ENCODE data around the gene TMEM69.
A peak's percentile ranks its signal among the peaks of the same experiment; 100 is the strongest.

TMEM69 gene

DNA sequence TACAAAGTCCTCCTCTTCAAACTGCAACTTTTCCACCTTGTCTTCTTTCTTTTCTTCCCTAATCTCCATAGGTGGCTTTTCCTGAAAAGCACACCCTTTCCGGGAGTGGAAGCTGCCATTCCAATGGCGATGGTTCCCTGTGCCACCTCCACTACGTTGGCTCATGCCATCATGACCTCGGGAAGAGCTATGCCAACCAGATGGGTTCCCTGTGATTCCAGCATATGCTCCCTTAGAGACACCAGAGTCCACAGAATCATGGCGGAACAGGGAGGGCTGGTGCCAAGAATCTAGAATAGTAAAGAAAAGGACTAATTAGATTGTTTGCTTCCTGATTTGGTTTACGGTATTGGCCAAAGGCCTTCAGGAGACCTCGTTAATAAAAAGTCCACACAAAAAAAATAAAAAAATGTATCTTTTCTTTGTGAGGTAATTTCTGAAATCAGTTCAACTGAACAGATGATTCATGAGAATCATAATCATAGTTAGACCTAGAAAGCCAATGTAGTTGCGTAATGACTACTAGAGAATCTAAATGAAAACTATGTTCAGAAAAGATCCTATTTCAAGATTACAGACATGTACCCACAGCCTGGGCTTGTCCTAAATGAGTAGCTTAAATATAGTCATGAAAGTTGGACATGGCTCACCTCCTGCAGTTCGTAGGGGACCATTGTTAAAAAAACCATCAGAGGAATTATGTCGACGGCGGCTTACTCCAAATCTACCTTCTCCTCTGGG lies 33.3 kb upstream of the TMEM69 start:
- in situ Hi-C loops (cut with MboI; ENCODE audit: low pct_unique_long_range_greater_than_20kb, low sequenced_read_pairs, unreplicated experiment): no loop called here
- TF ChIP-seq CTCF (IDR thresholded peaks at IDR 0.05; ENCODE audit: extremely low read depth, insufficient read depth, missing control alignments): no peak
- DNase-seq (ENCODE audit: low spot score): peak; percentile 22

GRCh38 chr1:45656573-45657226 lies 31.3 kb upstream of the TMEM69 start:
- in situ Hi-C loops (cut with MboI; ENCODE audit: low pct_unique_long_range_greater_than_20kb, low sequenced_read_pairs, unreplicated experiment): no loop called here
- TF ChIP-seq CTCF (IDR thresholded peaks at IDR 0.05; ENCODE audit: extremely low read depth, insufficient read depth, missing control alignments): no peak
- no peak for DNase-seq (ENCODE audit: low spot score)

- no peak for DNase-seq (ENCODE audit: low spot score)
- in situ Hi-C loops (cut with MboI; ENCODE audit: low pct_unique_long_range_greater_than_20kb, low sequenced_read_pairs, unreplicated experiment): no loop called here
- no peak for TF ChIP-seq CTCF (IDR thresholded peaks at IDR 0.05; ENCODE audit: extremely low read depth, insufficient read depth, missing control alignments)
Measured at GRCh38 chr1:45658171-45658570, 29.8 kb upstream of the TMEM69 start.

DNA sequence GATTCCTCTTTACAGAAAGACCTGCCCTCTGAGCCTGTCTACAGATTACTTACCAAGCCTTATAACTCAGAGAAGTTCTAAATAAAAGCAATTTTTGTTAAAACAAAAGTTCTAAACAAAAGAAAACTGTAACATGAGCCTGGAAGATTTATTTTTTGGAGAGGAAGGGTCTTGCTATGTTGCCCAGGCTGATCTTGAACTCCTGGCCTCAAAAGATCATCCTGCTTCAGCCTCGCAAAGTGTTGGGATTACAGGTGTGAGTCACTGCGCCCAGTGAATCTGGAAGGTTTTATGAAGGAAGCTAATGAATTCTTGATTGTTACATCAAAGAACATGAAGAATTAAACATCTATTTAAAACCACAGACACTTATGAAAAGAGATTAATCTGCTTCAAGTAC lies 28.8 kb upstream of the TMEM69 start:
- DNase-seq (ENCODE audit: low spot score): no peak
- in situ Hi-C loops (cut with MboI; ENCODE audit: low pct_unique_long_range_greater_than_20kb, low sequenced_read_pairs, unreplicated experiment): no loop called here
- TF ChIP-seq CTCF (IDR thresholded peaks at IDR 0.05; ENCODE audit: extremely low read depth, insufficient read depth, missing control alignments): no peak

GRCh38 chr1:45660336-45660735 lies 27.6 kb upstream of the TMEM69 start:
- TF ChIP-seq CTCF (IDR thresholded peaks at IDR 0.05; ENCODE audit: extremely low read depth, insufficient read depth, missing control alignments): no peak
- DNase-seq (ENCODE audit: low spot score): no peak
- in situ Hi-C loops (cut with MboI; ENCODE audit: low pct_unique_long_range_greater_than_20kb, low sequenced_read_pairs, unreplicated experiment): no loop called here

DNA sequence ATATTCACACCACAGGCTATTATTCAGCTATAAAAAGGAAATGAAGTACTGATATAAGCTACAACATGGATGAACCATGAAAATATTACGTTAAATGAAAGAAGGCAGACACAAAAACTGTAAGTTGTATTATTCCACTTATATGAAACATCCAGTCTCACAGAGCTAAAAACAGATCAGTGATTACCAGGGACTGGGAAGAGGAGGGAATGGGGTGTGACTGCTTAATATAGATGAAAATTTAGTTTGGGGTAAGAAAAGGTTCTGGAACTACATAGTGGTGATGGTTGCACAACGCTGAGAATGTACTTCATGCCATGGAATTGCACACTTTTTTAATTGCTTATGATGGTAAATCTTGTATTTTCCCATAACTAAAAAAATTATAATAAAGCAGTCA lies 21.1 kb upstream of the TMEM69 start:
- TF ChIP-seq CTCF (IDR thresholded peaks at IDR 0.05; ENCODE audit: extremely low read depth, insufficient read depth, missing control alignments): no peak
- DNase-seq (ENCODE audit: low spot score): no peak
- in situ Hi-C loops (cut with MboI; ENCODE audit: low pct_unique_long_range_greater_than_20kb, low sequenced_read_pairs, unreplicated experiment): no loop called here
